Adrenal gland (tissue), 12 donors: ENCODE data around the gene LRPPRC. TPM values are rescaled to one million over a fixed set of nuclear protein-coding genes. Genes with fewer than 3 reads are reported as not detected.

Experiments used
- DNase-seq, 7 donors: peaks; one replicate each; pipeline ENCODE4 v3.0.0-alpha.2; 2019 to 2020
- H3K27ac ChIP-seq, 5 donors: fragments of 200-600 bp; sonication (generic) in 4 of 5; 1 replicate in 3 of 5; 2 replicates in 2 of 5; pipeline versions ENCODE4 v1.5.1 to v1.8.0; 2016 to 2020; ENCODE audit warnings: mild to moderate bottlenecking in 1 of 5
- H3K27me3 ChIP-seq: fragments of 200-600 bp; 2 replicates; pipeline ENCODE4 v1.8.0; 2021
- H3K36me3 ChIP-seq, 2 donors: fragments of 200-600 bp; replicated peaks in 1 of 2; 1 replicate in 1 of 2; 2 replicates in 1 of 2; pipeline versions ENCODE4 v1.5.1 to v1.8.0; 2018 to 2022
- H3K4me1 ChIP-seq, 2 donors: fragments of 200-600 bp; replicated peaks in 1 of 2; 1 replicate in 1 of 2; 2 replicates in 1 of 2; pipeline versions ENCODE4 v1.5.1 to v1.8.0; 2018 to 2021
- H3K4me3 ChIP-seq, 4 donors: fragments of 200-600 bp; sonication (generic) in 3 of 4; one replicate each; pipeline ENCODE4 v1.5.1; 2016 to 2018
- H3K9me3 ChIP-seq, 3 donors: fragments of 200-600 bp; sonication (generic) in 1 of 3; replicated peaks in 1 of 3; 1 replicate in 2 of 3; 2 replicates in 1 of 3; pipeline versions ENCODE4 v1.5.1 to v1.8.0; 2016 to 2021
- CTCF ChIP-seq, 6 experiments: fragments of 450-650 bp in 4 of 6; fragments of 200-600 bp in 2 of 6; sonication (generic) in 1 of 6; IDR thresholded peaks; 1 replicate in 5 of 6; 2 replicates in 1 of 6; pipeline versions ENCODE4 v1.5.1 to v1.8.0; 2016 to 2021; ENCODE audit warnings: antibody characterized with exemption in 6 of 6, mild to moderate bottlenecking in 2 of 6, moderate library complexity in 1 of 6
- POLR2A ChIP-seq, 2 donors: fragments of 450-650 bp; IDR thresholded peaks; one replicate each; pipeline ENCODE4 v1.6.1; 2017; ENCODE audit warnings: antibody characterized with exemption in 2 of 2, mild to moderate bottlenecking in 2 of 2, moderate library complexity in 1 of 2
- WGBS, 4 donors: extraction: QIAGEN DNeasy Blood & Tissue Kit in 2 of 4; methylation state at CpG; one replicate each; pipeline versions ENCODE4 v1.1.5 to v1.1.7; 2013 to 2017; 5-methylcytosine and 5-hydroxymethylcytosine counted together
- intact Hi-C, 2 donors: fragments of 100-400 bp; cut with DNase I; formaldehyde crosslinking; loops; one replicate each; pipeline versions ENCODE4 v1.14.1 to v1.15.0; 2022 to 2023
- polyA plus RNA-seq, 3 donors: library from polyadenylated mRNA; stranded (reverse); fragments of 200-250 nt in 2 of 3; fragments of 350-450 nt in 1 of 3; fragmentation: Illumina TruSeq in 1 of 3; extraction: RNeasy Lipid Tissue Mini Kit (QIAGEN cat#74804) in 1 of 3; gene quantifications; one replicate each; pipeline ENCODE4 v1.2.3, GENCODE V29; 2013 to 2014
- total RNA-seq, 9 donors: library from RNA; depleted of rRNA in 4 of 9; stranded (reverse); fragments of >200 nt in 4 of 9; fragments of 120-200 nt in 1 of 9; fragmentation: NEBNext Ultra II Directional in 1 of 9; extraction: Animal tissue kit (Norgen Biotek cat#: 25700) in 1 of 9; gene quantifications; one replicate each; pipeline versions ENCODE4 v1.1.0 to v1.2.4, GENCODE V29; 2013 to 2023
- donor health status: healthy with polysubstance abuse.
- donor health status: Bipolar disorder and iron deficiency.
- donor health status: DM: yes; HTN: yes; CAD: no.
- donor health status: DM: no; HTN: no; CAD: no.
- donor health status: DM: no; HTN: no; CAD: no.
- donor health status: DM: yes; HTN: yes; CAD: no.

LRPPRC gene
- total and polyA plus RNA-seq, 12 donors = 18.3 to 113 (median 71.7) TPM

- TF ChIP-seq POLR2A (IDR thresholded peaks at IDR 0.05) (no peak), CTCF (IDR thresholded peaks at IDR 0.05) (no peak)
- intact Hi-C loops = no loop called here
Observed at GRCh38 chr2:43984533-43984932, 11.3 kb downstream of the LRPPRC start.

GRCh38 chr2:43980902-43981301, 14.9 kb downstream of the LRPPRC start:
- TF ChIP-seq CTCF (IDR thresholded peaks at IDR 0.05) (no peak), POLR2A (IDR thresholded peaks at IDR 0.05) (no peak)
- Histone ChIP-seq H3K9me3 (no peaks in the 10 kb centered on the region), H3K4me1 (peaks cover 0 to 17% of the 10 kb centered on the region in 2 donors), H3K27me3 (no peaks in the 10 kb centered on the region), H3K27ac (no peak overlapping the region), H3K4me3 (no peak overlapping the region), H3K36me3 (peaks cover 0 to 30% of the 10 kb centered on the region in 2 donors)
- no peak for DNase-seq
- 90 to 96% (median 92%) methylated on average over 2 of the region's 2 CpGs for WGBS, 4 donors
- intact Hi-C loops = no loop called here

More at GRCh38 chr2:43984533-43984932, 11.3 kb downstream of the LRPPRC start:
- WGBS, 4 donors = 92 to 93% (median 93%) methylated on average over 2 of the region's 2 CpGs
- no peak overlapping the region for H3K27ac ChIP-seq
- no peak overlapping the region for H3K4me3 ChIP-seq
- no peaks in the 10 kb centered on the region for H3K27me3 ChIP-seq
- no peak for DNase-seq
- H3K36me3 ChIP-seq = peaks cover 0 to 15% of the 10 kb centered on the region in 2 donors
- H3K9me3 ChIP-seq = no peaks in the 10 kb centered on the region
- H3K4me1 ChIP-seq = peaks cover 0 to 17% of the 10 kb centered on the region in 2 donors

GRCh38 chr2:43977677-43978375, 18.0 kb downstream of the LRPPRC start:
- Histone ChIP-seq H3K27ac (no peak overlapping the region), H3K36me3 (peaks cover 0 to 61% of the 10 kb centered on the region in 2 donors), H3K4me3 (no peak overlapping the region), H3K4me1 (peaks cover 0 to 2% of the 10 kb centered on the region in 2 donors), H3K9me3 (no peaks in the 10 kb centered on the region), H3K27me3 (no peaks in the 10 kb centered on the region)
- intact Hi-C loops = no loop called here
- DNase-seq = no peak
- TF ChIP-seq POLR2A (IDR thresholded peaks at IDR 0.05) (no peak), CTCF (IDR thresholded peaks at IDR 0.05) (no peak)

GRCh38 chr2:43960921-43961320, 34.9 kb downstream of the LRPPRC start:
- TF ChIP-seq POLR2A (IDR thresholded peaks at IDR 0.05) (no peak), CTCF (IDR thresholded peaks at IDR 0.05) (no peak)
- intact Hi-C loops = no loop called here
- no peak overlapping the region for H3K4me3 ChIP-seq
- H3K9me3 ChIP-seq = no peaks in the 10 kb centered on the region
- H3K27ac ChIP-seq = no peak overlapping the region
- DNase-seq = no peak
- no peaks in the 10 kb centered on the region for H3K27me3 ChIP-seq
- no peaks in the 10 kb centered on the region for H3K4me1 ChIP-seq
- H3K36me3 ChIP-seq = peaks cover 0 to 65% of the 10 kb centered on the region in 2 donors
